GM19240 (cell line): Measurements from ENCODE around the gene SLIT1.

Experiments used
- DNase-seq: peaks from one replicate; pipeline ENCODE4 v3.0.0; 2011; ENCODE audit warnings: low spot score; ENCODE audit not compliant: insufficient read length

SLIT1 gene

GRCh38 chr10:96978621-96979154, 207.1 kb downstream of the SLIT1 start:
- no peak for DNase-seq

DNA sequence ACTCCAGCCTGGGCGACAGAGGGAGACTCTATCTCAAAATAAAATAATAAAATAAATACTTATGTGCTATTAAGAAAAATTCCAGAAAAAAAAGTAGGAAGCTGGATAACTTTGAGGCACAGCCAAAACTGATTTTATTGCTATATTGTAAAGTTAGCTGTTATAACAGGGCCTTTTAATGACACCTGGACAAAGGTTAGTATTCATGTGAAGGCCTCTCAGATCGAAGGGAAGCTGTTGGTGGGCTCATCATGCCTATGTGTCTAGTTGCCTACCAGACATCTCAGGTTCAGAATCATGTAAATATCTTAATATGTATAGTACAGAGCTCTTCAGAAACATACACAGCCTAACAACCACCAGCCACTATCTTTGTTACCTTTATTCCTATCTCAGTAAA, 210.6 kb downstream of the SLIT1 start:
- DNase-seq: no peak

GRCh38 chr10:96973809-96974747, 211.7 kb downstream of the SLIT1 start:
- no peak for DNase-seq

GRCh38 chr10:96972264-96972663, 213.5 kb downstream of the SLIT1 start:
- no peak for DNase-seq

DNA sequence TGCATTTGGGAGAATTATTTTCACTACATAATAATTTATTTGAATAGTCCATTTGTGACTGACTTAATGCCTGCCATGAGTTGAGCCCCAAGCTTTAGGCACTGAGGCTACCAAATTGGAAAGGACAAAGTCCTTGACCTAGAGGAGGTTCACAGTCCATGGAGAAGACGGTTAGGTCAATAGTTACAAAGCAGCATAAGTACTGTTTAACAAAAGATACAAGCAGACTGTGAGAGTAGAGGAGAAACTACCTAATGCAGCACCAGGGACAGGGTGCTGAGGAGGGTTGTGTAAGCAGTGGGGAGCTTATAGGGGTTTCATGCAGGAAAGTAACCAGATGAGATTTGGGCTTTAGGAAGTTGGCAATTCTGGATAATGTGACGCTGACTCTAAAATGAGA, 214.4 kb downstream of the SLIT1 start:
- no peak for DNase-seq

- no peak for DNase-seq
Observed at GRCh38 chr10:96968682-96969423, 216.9 kb downstream of the SLIT1 start.

DNA sequence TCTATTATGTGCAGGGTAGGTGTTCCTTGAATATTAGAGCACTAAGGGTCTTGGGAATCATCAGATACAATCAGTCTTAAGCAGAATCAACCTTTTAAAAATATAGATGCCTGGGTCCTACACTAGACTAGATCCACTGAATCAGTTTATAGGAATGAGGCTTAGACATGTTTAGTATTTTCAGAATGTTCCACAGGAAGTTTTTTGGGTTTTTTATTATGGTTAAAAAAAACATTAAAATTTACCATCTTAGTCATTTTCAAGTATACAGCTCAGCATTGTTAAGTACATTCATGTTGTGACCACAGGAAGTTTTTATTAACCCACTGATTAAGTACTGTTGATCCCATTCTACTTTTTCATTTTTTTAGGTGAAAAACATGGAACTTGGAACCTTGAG, 217.9 kb downstream of the SLIT1 start:
- DNase-seq: no peak

DNA sequence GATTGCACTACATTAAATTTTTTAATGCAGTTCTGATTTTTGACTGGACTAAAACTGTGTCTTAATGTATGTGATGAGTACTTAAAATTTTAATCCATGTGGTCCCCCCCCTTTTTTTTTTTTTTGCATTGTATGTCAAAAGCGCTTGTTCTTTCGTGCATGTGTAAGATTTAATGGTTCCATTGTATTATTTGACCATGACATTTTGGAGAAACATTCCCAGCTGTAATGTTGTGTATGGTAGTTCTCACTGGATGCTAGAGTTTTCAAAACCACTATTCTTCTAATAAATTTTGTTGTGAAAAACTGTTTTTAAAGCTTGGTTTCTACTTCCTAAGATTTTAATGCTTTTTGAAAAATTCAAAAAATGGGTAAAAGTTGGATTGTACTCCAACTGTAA, 221.6 kb downstream of the SLIT1 start:
- no peak for DNase-seq

- DNase-seq: no peak
Observed at GRCh38 chr10:96960872-96961271, 224.9 kb downstream of the SLIT1 start.

GRCh38 chr10:96959733-96960132, 226.0 kb downstream of the SLIT1 start:
- DNase-seq: no peak

GRCh38 chr10:96958071-96958470, 227.7 kb downstream of the SLIT1 start:
- no peak for DNase-seq

- no peak for DNase-seq
Observed at GRCh38 chr10:96955794-96956193, 230.0 kb downstream of the SLIT1 start.

- no peak for DNase-seq
Observed at GRCh38 chr10:96951954-96952353, 233.8 kb downstream of the SLIT1 start.

GRCh38 chr10:96949039-96949683, 236.6 kb downstream of the SLIT1 start:
- DNase-seq: no peak
